IPS-11a (cell line): ENCODE results near the gene RPN1.
A peak's percentile ranks its signal among the peaks of the same experiment; 100 is the strongest.
"Not testable (repeated sequence)": the region's sequence is repeated elsewhere in the genome, so short reads cannot be mapped to it uniquely, and the experiment has no call there.

Source experiments
- H3K4me3 ChIP-seq: one replicate; pipeline ENCODE4 v1.5.1; 2013; ENCODE audit warnings: low read depth, low read length, control low read depth

The RPN1 gene

GRCh38 chr3:128653383-128653992, 2.9 kb upstream of the RPN1 start:
- H3K4me3 ChIP-seq: not testable (repeated sequence)

- peak overlapping the region; percentile 92 for H3K4me3 ChIP-seq
These were observed 1.5 kb downstream of the RPN1 start for GRCh38 chr3:128648940-128649663.

GRCh38 chr3:128648402-128648801, 2.2 kb downstream of the RPN1 start:
- no peak overlapping the region for H3K4me3 ChIP-seq

- H3K4me3 ChIP-seq: no peak overlapping the region
These were observed 3.3 kb downstream of the RPN1 start for GRCh38 chr3:128647307-128647706.

- no peak overlapping the region for H3K4me3 ChIP-seq
These were observed 16.5 kb downstream of the RPN1 start for GRCh38 chr3:128634075-128634611.

- no peak overlapping the region for H3K4me3 ChIP-seq
These were observed 18.3 kb downstream of the RPN1 start for GRCh38 chr3:128632301-128632700.

GRCh38 chr3:128629936-128630335, 20.7 kb downstream of the RPN1 start:
- H3K4me3 ChIP-seq: no peak overlapping the region

GRCh38 chr3:128625409-128625945, 25.1 kb downstream of the RPN1 start:
- no peak overlapping the region for H3K4me3 ChIP-seq

GRCh38 chr3:128624526-128625138, 26.0 kb downstream of the RPN1 start:
- no peak overlapping the region for H3K4me3 ChIP-seq

GRCh38 chr3:128623762-128624176, 26.8 kb downstream of the RPN1 start:
- no peak overlapping the region for H3K4me3 ChIP-seq

- H3K4me3 ChIP-seq: no peak overlapping the region
These were observed 28.7 kb downstream of the RPN1 start for GRCh38 chr3:128621931-128622330.

- no peak overlapping the region for H3K4me3 ChIP-seq
These were observed 29.4 kb downstream of the RPN1 start for GRCh38 chr3:128621234-128621633.

GRCh38 chr3:128620268-128620691, 30.3 kb downstream of the RPN1 start:
- no peak overlapping the region for H3K4me3 ChIP-seq

- H3K4me3 ChIP-seq: no peak overlapping the region
These were observed 31.3 kb downstream of the RPN1 start for GRCh38 chr3:128619146-128619890.

- H3K4me3 ChIP-seq: peak overlapping the region; percentile 90
These were observed 32.3 kb downstream of the RPN1 start for GRCh38 chr3:128618398-128618726.

GRCh38 chr3:128617557-128618397, 32.8 kb downstream of the RPN1 start:
- H3K4me3 ChIP-seq: peak overlapping the region; percentile 90

- peak overlapping the region; percentile 17 for H3K4me3 ChIP-seq
These were observed 33.4 kb downstream of the RPN1 start for GRCh38 chr3:128617270-128617556.

- H3K4me3 ChIP-seq: no peak overlapping the region
These were observed 33.9 kb downstream of the RPN1 start for GRCh38 chr3:128616516-128617269.

GRCh38 chr3:128614076-128614475, 36.5 kb downstream of the RPN1 start:
- no peak overlapping the region for H3K4me3 ChIP-seq
